Small intestine (tissue), 7 donors: Measurements from ENCODE around the gene ARFRP1. TPM values are rescaled to one million over a fixed set of nuclear protein-coding genes. Genes with fewer than 3 reads are reported as not detected.
A peak's percentile ranks its signal among the peaks of the same experiment; 100 is the strongest.

ENCODE experiments used
- DNase-seq, 2 donors: peaks; one replicate each; pipeline versions ENCODE4 v3.0.0 to v3.0.0-alpha.2; 2013
- FAIRE-seq: peaks from 2 replicates; lab custom pipeline; 2012; peaks lifted over from hg19 to GRCh38; lab: Jason Lieb, UNC
- H3K27ac ChIP-seq, 3 donors: one replicate each; pipeline ENCODE4 v1.5.1; 2013; ENCODE audit warnings: low read length in 2 of 3, mild to moderate bottlenecking in 2 of 3, control low read depth in 1 of 3, inconsistent platforms in 1 of 3, low read depth in 1 of 3, moderate library complexity in 1 of 3
- H3K27me3 ChIP-seq, 3 donors: one replicate each; pipeline ENCODE4 v1.6.1; 2013; ENCODE audit warnings: low read length in 3 of 3, inconsistent platforms in 1 of 3; ENCODE audit not compliant: control insufficient read depth in 3 of 3, insufficient read depth in 3 of 3
- H3K36me3 ChIP-seq, 3 donors: one replicate each; pipeline ENCODE4 v1.6.1; 2013; ENCODE audit warnings: low read length in 3 of 3, inconsistent platforms in 1 of 3, low read depth in 1 of 3, mild to moderate bottlenecking in 1 of 3, moderate library complexity in 1 of 3; ENCODE audit not compliant: control insufficient read depth in 3 of 3, insufficient read depth in 2 of 3
- H3K4me1 ChIP-seq, 3 donors: one replicate each; pipeline ENCODE4 v1.6.1; 2013; ENCODE audit warnings: low read length in 2 of 3, inconsistent platforms in 1 of 3, low read depth in 1 of 3, mild to moderate bottlenecking in 1 of 3, moderate library complexity in 1 of 3; ENCODE audit not compliant: control insufficient read depth in 3 of 3, insufficient read depth in 2 of 3
- H3K4me3 ChIP-seq, 3 donors: one replicate each; pipeline ENCODE4 v1.5.1; 2013; ENCODE audit warnings: low read length in 3 of 3, control low read depth in 1 of 3, inconsistent platforms in 1 of 3, low read depth in 1 of 3, mild to moderate bottlenecking in 1 of 3, moderate library complexity in 1 of 3
- H3K9me3 ChIP-seq, 2 donors: one replicate each; pipeline ENCODE4 v1.6.1; 2013; ENCODE audit warnings: low read depth in 1 of 2, low read length in 1 of 2; ENCODE audit not compliant: control insufficient read depth in 2 of 2, insufficient read depth in 1 of 2
- WGBS, 3 donors: extraction: QIAGEN DNeasy Blood & Tissue Kit; methylation state at CpG; one replicate each; pipeline ENCODE4 v1.1.7; 2013; 5-methylcytosine and 5-hydroxymethylcytosine counted together
- polyA plus RNA-seq, 4 donors: library from polyadenylated mRNA; stranded (reverse) in 3 of 4; unstranded in 1 of 4; fragments of 200-250 nt in 3 of 4; fragments of 120-200 nt in 1 of 4; gene quantifications; one replicate each; pipeline versions ENCODE4 v1.2.1 to v1.2.3, GENCODE V29; 2013
- donor health status: healthy with polysubstance abuse.
- donor health status: control.
- donor health status: control.
- donor health status: Bipolar disorder and iron deficiency.
- donor health status: healthy.

ARFRP1 gene
- polyA plus RNA-seq, 4 donors = 21.5 to 78.6 (median 60.8) TPM

GRCh38 chr20:63740627-63741353, 33.0 kb upstream of the ARFRP1 start:
- FAIRE-seq (no peak), DNase-seq (peak; percentile 83 to 95)
- peaks cover 0 to 54% (median 2%) of the 10 kb centered on the region in 3 donors for H3K36me3 ChIP-seq
- 3 to 15% (median 10%) methylated on average over 25 to 29 of the region's 29 CpGs for WGBS, 3 donors
- H3K4me3 ChIP-seq = peak overlapping the region; percentile 74 to 78 (median 78)
- peaks cover 1 to 30% (median 4%) of the 10 kb centered on the region in 3 donors for H3K4me1 ChIP-seq
- peak overlapping the region; percentile 67 to 99 (median 82) for H3K27ac ChIP-seq
- no peaks in the 10 kb centered on the region for H3K9me3 ChIP-seq
- H3K27me3 ChIP-seq = no peaks in the 10 kb centered on the region

GRCh38 chr20:63740070-63740626, 32.4 kb upstream of the ARFRP1 start:
- Histone ChIP-seq H3K36me3 (peaks cover 3 to 57% (median 3%) of the 10 kb centered on the region in 3 donors), H3K9me3 (no peaks in the 10 kb centered on the region), H3K4me3 (peak overlapping the region; percentile 74 to 78 (median 78)), H3K27ac (peak overlapping the region; percentile 67 to 99 (median 82)), H3K27me3 (no peaks in the 10 kb centered on the region), H3K4me1 (peaks cover 1 to 30% (median 4%) of the 10 kb centered on the region in 3 donors)
- peak in 1 of 2 donors; percentile 14 for DNase-seq
- FAIRE-seq = no peak
- WGBS, 3 donors = 0 to 1% (median 1%) methylated on average over 32 to 80 of the region's 80 CpGs

- no peaks in the 10 kb centered on the region for H3K9me3 ChIP-seq
- H3K27me3 ChIP-seq = no peaks in the 10 kb centered on the region
- H3K27ac ChIP-seq = peak within 1 kb of the TSS; percentile 69 to 99 (median 82)
- H3K4me3 ChIP-seq = peak within 1 kb of the TSS; percentile 74 to 78 (median 78)
- peaks cover 5 to 58% (median 6%) of the 10 kb centered on the region in 3 donors for H3K36me3 ChIP-seq
- DNase-seq (peak; percentile 83 to 91), FAIRE-seq (no peak)
- peaks cover 1 to 30% (median 4%) of the 10 kb centered on the region in 3 donors for H3K4me1 ChIP-seq
- 2 to 4% (median 2%) methylated on average over 28 to 136 of the region's 136 CpGs for WGBS, 3 donors
Observed at GRCh38 chr20:63739130-63740069, 31.6 kb upstream of the ARFRP1 start, which contains the start of gene SLC2A4RG. TSS of gene SLC2A4RG (plus strand) at chr20:63739776. CDS start at chr20:63739913, 137 bp downstream.

- Histone ChIP-seq H3K4me3 (peak overlapping the region in 2 of 3 donors; percentile 43 to 78), H3K36me3 (peaks cover 5 to 62% (median 8%) of the 10 kb centered on the region in 3 donors), H3K27me3 (no peaks in the 10 kb centered on the region), H3K27ac (peak overlapping the region in 2 of 3 donors; percentile 53 to 71), H3K9me3 (no peaks in the 10 kb centered on the region), H3K4me1 (peaks cover 1 to 30% (median 4%) of the 10 kb centered on the region in 3 donors)
- DNase-seq (peak; percentile 64 to 79), FAIRE-seq (no peak)
- WGBS, 3 donors = 5 to 27% (median 15%) methylated on average over 16 to 26 of the region's 26 CpGs
Observed at GRCh38 chr20:63738687-63739129, 30.9 kb upstream of the ARFRP1 start.

DNA sequence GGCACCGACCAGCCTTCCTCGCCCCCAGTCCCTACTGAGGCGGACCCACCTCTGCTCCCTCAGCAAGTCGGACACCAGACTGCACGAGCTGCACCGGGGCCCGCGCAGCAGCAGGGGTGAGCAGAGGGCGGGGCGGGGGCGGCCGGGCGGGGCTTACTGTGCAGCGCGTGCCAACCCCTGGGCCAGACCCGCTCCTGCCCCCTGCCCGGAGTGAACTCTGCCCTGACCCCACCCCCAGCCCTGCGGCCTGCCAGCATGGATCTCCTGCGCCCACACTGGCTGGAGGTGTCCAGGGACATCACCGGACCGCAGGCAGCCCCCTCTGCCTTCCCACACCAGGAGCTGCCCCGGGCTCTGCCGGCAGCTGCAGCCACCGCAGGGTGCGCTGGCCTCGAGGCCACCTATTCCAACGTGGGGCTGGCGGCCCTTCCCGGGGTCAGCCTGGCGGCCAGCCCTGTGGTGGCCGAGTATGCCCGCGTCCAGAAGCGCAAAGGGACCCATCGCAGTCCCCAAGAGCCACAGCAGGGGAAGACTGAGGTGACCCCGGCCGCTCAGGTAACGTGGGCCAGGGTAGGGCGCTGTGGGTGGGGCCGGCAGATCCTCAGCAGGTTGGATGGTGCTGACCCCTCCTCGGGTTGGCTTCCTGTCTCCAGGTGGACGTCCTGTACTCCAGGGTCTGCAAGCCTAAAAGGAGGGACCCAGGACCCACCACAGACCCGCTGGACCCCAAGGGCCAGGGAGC, 30.3 kb upstream of the ARFRP1 start:
- 7 to 17% (median 16%) methylated on average over 24 to 43 of the region's 43 CpGs for WGBS, 3 donors
- DNase-seq = peak; percentile 33 to 58
- peaks cover 5 to 62% (median 10%) of the 10 kb centered on the region in 3 donors for H3K36me3 ChIP-seq
- no peak for FAIRE-seq
- H3K27ac ChIP-seq = no peak overlapping the region
- H3K4me3 ChIP-seq = peak overlapping the region; percentile 7 to 51 (median 16)
- H3K9me3 ChIP-seq = no peaks in the 10 kb centered on the region
- peaks cover 1 to 30% (median 4%) of the 10 kb centered on the region in 3 donors for H3K4me1 ChIP-seq
- H3K27me3 ChIP-seq = no peaks in the 10 kb centered on the region

- Histone ChIP-seq H3K27ac (peak overlapping the region in 1 of 3 donors; percentile 57), H3K27me3 (no peaks in the 10 kb centered on the region), H3K4me1 (peaks cover 1 to 30% (median 4%) of the 10 kb centered on the region in 3 donors), H3K36me3 (peaks cover 5 to 60% (median 10%) of the 10 kb centered on the region in 3 donors), H3K9me3 (no peaks in the 10 kb centered on the region), H3K4me3 (peak overlapping the region in 2 of 3 donors; percentile 17 to 51)
- FAIRE-seq (no peak), DNase-seq (no peak)
- WGBS, 3 donors = 1 to 5% (median 2%) methylated on average over 13 to 26 of the region's 26 CpGs
Observed at GRCh38 chr20:63737695-63737944, 29.8 kb upstream of the ARFRP1 start.

- peak overlapping the region in 2 of 3 donors; percentile 17 to 51 for H3K4me3 ChIP-seq
- no peaks in the 10 kb centered on the region for H3K27me3 ChIP-seq
- H3K36me3 ChIP-seq = peaks cover 5 to 54% (median 10%) of the 10 kb centered on the region in 3 donors
- peak overlapping the region in 1 of 3 donors; percentile 57 for H3K27ac ChIP-seq
- DNase-seq = peak; percentile 28 to 41
- no peaks in the 10 kb centered on the region for H3K9me3 ChIP-seq
- no peak for FAIRE-seq
- H3K4me1 ChIP-seq = peaks cover 1 to 29% (median 4%) of the 10 kb centered on the region in 3 donors
- WGBS, 3 donors = 23 to 31% (median 25%) methylated on average over 25 to 30 of the region's 30 CpGs
Observed at GRCh38 chr20:63736893-63737694, 29.3 kb upstream of the ARFRP1 start.
